ENCODE measurements around the gene SNRNP27. TPM values are rescaled to one million over a fixed set of nuclear protein-coding genes. Genes with fewer than 3 reads are reported as not detected.
"Not testable (repeated sequence)": the region's sequence is repeated elsewhere in the genome, so short reads cannot be mapped to it uniquely, and the experiment has no call there.

Gene SNRNP27
- total RNA-seq, 4 donors from 2014 or later, result 30.6 to 46.9 (median 37.5) TPM

DNA sequence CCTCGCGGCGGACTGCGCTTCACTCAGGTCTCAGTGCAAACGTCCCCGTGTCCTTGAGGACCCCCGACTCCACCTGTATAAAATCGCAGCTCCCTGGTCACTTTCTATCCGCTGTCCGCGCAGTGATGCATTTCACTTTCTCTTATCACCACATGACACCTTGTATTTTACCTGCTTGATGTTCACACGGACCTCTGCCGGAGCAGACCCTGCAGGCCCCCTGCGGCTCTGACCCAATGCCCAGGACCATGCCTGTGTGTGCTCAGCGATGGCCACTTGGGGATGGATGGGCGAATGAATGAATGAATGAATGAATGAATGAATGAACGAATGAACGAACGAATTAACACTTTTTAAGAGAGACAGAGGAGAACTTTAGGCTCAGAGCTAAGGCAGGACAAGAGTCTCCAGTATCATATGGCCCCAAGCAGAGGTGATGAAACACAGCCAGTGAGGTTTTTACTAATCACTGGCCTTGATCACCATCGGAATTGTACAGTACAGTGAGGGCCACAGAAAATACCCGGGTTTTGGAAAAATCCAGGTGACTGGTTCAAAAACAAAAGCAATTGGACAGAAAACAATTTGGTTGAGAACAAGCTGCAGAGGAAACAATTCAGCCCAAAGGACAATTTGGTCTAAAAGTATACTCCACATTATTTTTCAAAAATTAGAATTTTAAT is 55.3 kb downstream of the SNRNP27 start:
- TF ChIP-seq, protein P1, sequence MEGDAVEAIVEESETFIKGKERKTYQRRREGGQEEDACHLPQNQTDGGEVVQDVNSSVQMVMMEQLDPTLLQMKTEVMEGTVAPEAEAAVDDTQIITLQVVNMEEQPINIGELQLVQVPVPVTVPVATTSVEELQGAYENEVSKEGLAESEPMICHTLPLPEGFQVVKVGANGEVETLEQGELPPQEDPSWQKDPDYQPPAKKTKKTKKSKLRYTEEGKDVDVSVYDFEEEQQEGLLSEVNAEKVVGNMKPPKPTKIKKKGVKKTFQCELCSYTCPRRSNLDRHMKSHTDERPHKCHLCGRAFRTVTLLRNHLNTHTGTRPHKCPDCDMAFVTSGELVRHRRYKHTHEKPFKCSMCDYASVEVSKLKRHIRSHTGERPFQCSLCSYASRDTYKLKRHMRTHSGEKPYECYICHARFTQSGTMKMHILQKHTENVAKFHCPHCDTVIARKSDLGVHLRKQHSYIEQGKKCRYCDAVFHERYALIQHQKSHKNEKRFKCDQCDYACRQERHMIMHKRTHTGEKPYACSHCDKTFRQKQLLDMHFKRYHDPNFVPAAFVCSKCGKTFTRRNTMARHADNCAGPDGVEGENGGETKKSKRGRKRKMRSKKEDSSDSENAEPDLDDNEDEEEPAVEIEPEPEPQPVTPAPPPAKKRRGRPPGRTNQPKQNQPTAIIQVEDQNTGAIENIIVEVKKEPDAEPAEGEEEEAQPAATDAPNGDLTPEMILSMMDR (IDR thresholded peaks at IDR 0.05), result no peak
- no peak for TF ChIP-seq POLR2A (IDR thresholded peaks at IDR 0.05)
- peaks cover 0 to 7% (median 0%) of the 10 kb centered on the region in 4 donors for H3K27me3 ChIP-seq
- peaks cover 7 to 29% (median 17%) of the 10 kb centered on the region in 3 donors for H3K4me1 ChIP-seq
- WGBS, 2 donors, result 73 to 82% methylated on average over 21 of the region's 21 CpGs
- H3K27ac ChIP-seq, result no peak overlapping the region
- no peak for DNase-seq
- intact Hi-C loops (cut with DNase I), result no loop called here
- H3K36me3 ChIP-seq, result no peaks in the 10 kb centered on the region
- no peak overlapping the region for H3K4me3 ChIP-seq
- H3K9me3 ChIP-seq, result no peaks in the 10 kb centered on the region

DNA sequence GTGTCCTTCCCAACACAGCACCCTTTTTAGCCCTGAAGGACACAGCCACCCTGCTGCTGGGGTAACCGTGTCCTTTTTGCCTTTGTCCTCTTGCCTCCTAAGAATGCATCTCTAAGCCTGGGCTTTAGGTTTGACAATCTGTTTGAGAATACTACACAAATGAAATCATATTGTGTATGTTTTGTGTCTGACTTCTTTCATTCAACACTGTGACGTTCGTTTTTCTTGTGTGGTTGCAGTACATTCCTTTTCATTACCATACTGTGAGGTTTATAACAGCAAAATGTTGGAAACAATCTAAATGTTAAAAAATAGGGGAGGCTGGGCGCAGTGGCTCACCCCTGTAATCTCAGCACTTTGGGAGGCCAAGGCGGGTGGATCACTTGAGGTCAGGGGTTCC is 56.5 kb downstream of the SNRNP27 start:
- no peaks in the 10 kb centered on the region for H3K36me3 ChIP-seq
- no peak for DNase-seq
- H3K4me3 ChIP-seq, result no peak overlapping the region
- H3K9me3 ChIP-seq, result no peaks in the 10 kb centered on the region
- peaks cover 7 to 25% (median 16%) of the 10 kb centered on the region in 3 donors for H3K4me1 ChIP-seq
- WGBS, 2 donors, result 66% methylated on average over 4 to 5 of the region's 5 CpGs
- peaks cover 0 to 7% (median 0%) of the 10 kb centered on the region in 4 donors for H3K27me3 ChIP-seq
- TF ChIP-seq POLR2A (IDR thresholded peaks at IDR 0.05), result no peak
- TF ChIP-seq, protein P1 (IDR thresholded peaks at IDR 0.05), result no peak
- no peak overlapping the region for H3K27ac ChIP-seq
- intact Hi-C loops (cut with DNase I), result no loop called here

DNA sequence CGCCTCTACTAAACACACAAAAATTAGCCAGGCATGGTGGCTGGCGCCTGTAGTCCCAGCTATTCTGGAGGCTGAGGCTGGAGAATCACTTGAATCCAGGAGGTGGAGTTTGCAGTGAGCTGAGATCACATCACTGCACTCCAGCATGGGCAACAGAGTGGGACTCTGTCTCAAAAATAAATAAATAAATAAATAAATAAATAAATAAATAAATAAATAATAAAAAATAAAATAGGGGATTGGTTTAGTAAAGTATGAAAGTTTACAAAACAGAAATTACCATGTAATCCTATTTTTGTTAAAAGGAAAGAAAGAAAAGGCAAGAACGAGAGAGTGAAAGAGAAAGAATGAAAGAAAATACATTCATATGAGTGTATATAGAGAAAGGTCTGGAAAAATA is 56.9 kb downstream of the SNRNP27 start:
- H3K4me3 ChIP-seq; H3K9me3 ChIP-seq; H3K27me3 ChIP-seq; DNase-seq; H3K36me3 ChIP-seq; H3K27ac ChIP-seq; intact Hi-C loops (cut with DNase I): not testable (repeated sequence)
- WGBS, 2 donors, result 90% methylated on average over 3 of the region's 3 CpGs
- peaks cover 7 to 20% (median 11%) of the 10 kb centered on the region in 3 donors for H3K4me1 ChIP-seq

DNA sequence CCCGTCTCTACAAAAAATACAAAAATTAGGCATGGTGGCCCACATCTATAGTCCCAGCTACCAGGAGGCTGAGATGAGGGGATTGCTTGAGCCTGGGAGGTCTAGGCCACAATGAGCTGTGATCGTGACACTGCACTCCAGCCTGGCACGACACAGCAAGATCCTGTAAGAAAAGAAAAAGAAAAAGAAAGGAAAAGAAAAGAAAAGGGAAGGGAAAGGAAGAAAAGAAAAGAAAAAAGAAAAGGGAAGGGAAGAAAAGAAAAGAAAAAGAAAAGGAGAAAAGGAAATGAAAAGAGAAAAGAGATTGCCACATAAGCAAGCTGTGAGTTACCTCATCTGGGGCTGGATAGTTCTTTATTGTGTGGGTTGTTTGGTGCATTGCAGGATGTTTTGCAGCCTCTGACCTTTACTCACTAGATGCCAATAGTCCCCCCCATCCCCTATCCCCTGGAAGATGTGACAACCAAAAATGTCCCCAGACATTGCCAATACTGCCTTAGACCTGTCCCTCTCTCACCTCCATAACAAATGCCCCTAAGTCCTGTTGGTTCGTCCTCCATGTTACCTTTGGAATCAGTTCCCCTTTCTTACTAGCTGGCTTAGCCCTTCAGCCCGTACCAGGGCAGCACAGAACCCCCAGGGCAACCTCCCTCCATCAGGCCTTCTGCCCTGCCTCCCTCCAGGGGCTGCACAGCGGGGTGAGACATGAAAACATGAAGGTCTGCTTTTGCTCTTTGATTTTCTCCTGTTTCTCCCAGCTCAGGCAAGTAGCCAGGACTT is 58.8 kb downstream of the SNRNP27 start:
- DNase-seq, result no peak
- peaks cover 0 to 6% (median 0%) of the 10 kb centered on the region in 3 donors for H3K4me1 ChIP-seq
- 76 to 81% methylated on average over 4 to 6 of the region's 6 CpGs for WGBS, 2 donors
- H3K27me3 ChIP-seq, result peaks cover 0 to 7% (median 0%) of the 10 kb centered on the region in 4 donors
- TF ChIP-seq POLR2A (IDR thresholded peaks at IDR 0.05), result no peak
- TF ChIP-seq, protein P1 (IDR thresholded peaks at IDR 0.05), result no peak
- no peak overlapping the region for H3K4me3 ChIP-seq
- intact Hi-C loops (cut with DNase I), result no loop called here
- H3K27ac ChIP-seq, result no peak overlapping the region
- no peaks in the 10 kb centered on the region for H3K9me3 ChIP-seq
- no peaks in the 10 kb centered on the region for H3K36me3 ChIP-seq

DNA sequence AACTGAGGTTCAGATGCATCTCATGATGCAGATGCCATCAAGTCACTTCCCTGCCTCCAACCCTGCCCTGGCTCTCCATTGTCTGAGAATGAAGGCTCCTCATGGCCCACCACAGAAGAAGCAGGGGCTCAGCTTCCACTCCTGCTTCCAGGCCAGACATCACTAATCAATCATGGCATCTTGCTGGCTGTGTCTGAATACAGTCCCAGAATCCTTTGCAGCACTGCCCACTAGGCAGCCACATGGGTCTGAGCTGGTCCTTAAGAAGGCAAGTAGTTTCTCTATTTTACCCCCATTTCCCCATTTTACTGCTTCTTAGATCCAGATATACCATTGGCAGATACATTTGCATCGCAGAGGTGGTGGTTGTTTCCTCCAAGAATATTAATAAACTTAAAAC is 60.3 kb downstream of the SNRNP27 start:
- WGBS, 2 donors, result 88 to 89% methylated on average over 1 of the region's 1 CpG

More for the DNA sequence above, 60.3 kb downstream of the SNRNP27 start:
- no peak for DNase-seq
- TF ChIP-seq, protein P1 (IDR thresholded peaks at IDR 0.05), result no peak
- no peak for TF ChIP-seq POLR2A (IDR thresholded peaks at IDR 0.05)
- H3K4me1 ChIP-seq, result no peaks in the 10 kb centered on the region
- no peaks in the 10 kb centered on the region for H3K36me3 ChIP-seq
- H3K27ac ChIP-seq, result no peak overlapping the region
- H3K4me3 ChIP-seq, result no peak overlapping the region
- H3K9me3 ChIP-seq, result no peaks in the 10 kb centered on the region
- intact Hi-C loops (cut with DNase I), result no loop called here
- H3K27me3 ChIP-seq, result no peaks in the 10 kb centered on the region

Small RNA genes within 50 kb of the gene (small RNA-seq; reads per million reads assigned to genes)
- gene RPL23AP92, result 0 reads per million in 4 donors

Other genes starting within 250 kb of the SNRNP27 start
- gene ANXA4, start 151.8 kb upstream of the SNRNP27 start, total RNA-seq, result 10 to 100 TPM; 24.8 to 66.4 (median 43.6) TPM
- gene GMCL1, start 64.3 kb upstream of the SNRNP27 start, total RNA-seq, result 10 to 100 TPM; 11.9 to 15.6 (median 13.4) TPM
- 100 to 1,000 TPM in 1 of 4 donors, 10 to 100 TPM in 3; 38.5 to 121 (median 83.2) TPM for gene MXD1, start 21.2 kb downstream of the SNRNP27 start, total RNA-seq
- 1 to 10 TPM in 1 of 4 donors, under 1 TPM in 3; 0.18 to 1.5 (median 0.34) TPM for gene ASPRV1, start 67.7 kb downstream of the SNRNP27 start, total RNA-seq
- gene PCBP1, start 193.5 kb downstream of the SNRNP27 start, total RNA-seq, result 100 to 1,000 TPM in 3 of 4 donors, 10 to 100 TPM in 1; 96.8 to 205 (median 177) TPM